Activated naive CD4-positive, alpha-beta T cell treated with Interleukin-2 at 50 U/mL for 16 hours (primary cell): ENCODE results near the gene PDF.
"Not testable (repeated sequence)": the region's sequence is repeated elsewhere in the genome, so short reads cannot be mapped to it uniquely, and the experiment has no call there.

Experiments used
- DNase-seq: peaks from one replicate; pipeline ENCODE4 v3.0.0-alpha.2; 2020

PDF gene

GRCh38 chr16:69330286-69331109 lies at the start of gene PDF:
Gene PDF (minus strand): TSS chr16:69330588. CDS start chr16:69330570, 18 bp downstream.
- peak; percentile 87 for DNase-seq

- DNase-seq, result no peak
These were observed 48.4 kb upstream of the PDF start for GRCh38 chr16:69378760-69379159.

GRCh38 chr16:69378036-69378435 lies 47.6 kb upstream of the PDF start:
- DNase-seq, result no peak

GRCh38 chr16:69376393-69377059 lies 46.1 kb upstream of the PDF start:
- no peak for DNase-seq

GRCh38 chr16:69373019-69373418 lies 42.6 kb upstream of the PDF start:
- DNase-seq, result no peak

- no peak for DNase-seq
These were observed 41.2 kb upstream of the PDF start for GRCh38 chr16:69371564-69371963.

- no peak for DNase-seq
These were observed 38.5 kb upstream of the PDF start for GRCh38 chr16:69368866-69369265.

GRCh38 chr16:69367980-69368379 lies 37.6 kb upstream of the PDF start:
- no peak for DNase-seq

GRCh38 chr16:69366431-69366830 lies 36.0 kb upstream of the PDF start:
- DNase-seq, result peak; percentile 44

GRCh38 chr16:69365901-69366300 lies 35.5 kb upstream of the PDF start:
- no peak for DNase-seq

GRCh38 chr16:69364088-69364487 lies 33.7 kb upstream of the PDF start:
- no peak for DNase-seq

GRCh38 chr16:69363281-69363717 lies 32.9 kb upstream of the PDF start:
- no peak for DNase-seq

GRCh38 chr16:69360070-69360469 lies 29.7 kb upstream of the PDF start:
- not testable (repeated sequence) for DNase-seq

- no peak for DNase-seq
These were observed 21.1 kb upstream of the PDF start, which contains the start of gene TMED6 for GRCh38 chr16:69351309-69352027. Gene TMED6 (minus strand): TSS chr16:69351786. CDS start chr16:69351753, 33 bp downstream.

- no peak for DNase-seq
These were observed 20.2 kb upstream of the PDF start for GRCh38 chr16:69350536-69351133.

- no peak for DNase-seq
These were observed 19.1 kb upstream of the PDF start for GRCh38 chr16:69349536-69349935.

- no peak for DNase-seq
These were observed 17.8 kb upstream of the PDF start for GRCh38 chr16:69348222-69348621.

GRCh38 chr16:69346683-69347082 lies 16.3 kb upstream of the PDF start:
- no peak for DNase-seq

GRCh38 chr16:69345923-69346322 lies 15.5 kb upstream of the PDF start:
- DNase-seq, result no peak

GRCh38 chr16:69344171-69344570 lies 13.8 kb upstream of the PDF start:
- DNase-seq, result no peak

- DNase-seq, result no peak
These were observed 9.8 kb upstream of the PDF start for GRCh38 chr16:69340095-69340644.

- DNase-seq, result peak; percentile 94
These were observed 9.1 kb upstream of the PDF start, which contains the start of the genes COG8 and NIP7 for GRCh38 chr16:69339289-69340094. Gene COG8 (minus strand): TSS chr16:69339564. CDS start chr16:69339552, 12 bp downstream. Gene NIP7 (plus strand): TSS chr16:69339772. CDS start chr16:69339830, 58 bp downstream.
